Measurements from ENCODE around the gene BFSP2.

The BFSP2 gene

GRCh38 chr3:133400006-133400515, at the start of gene BFSP2:
Gene BFSP2 (plus strand): TSS chr3:133400056. CDS start chr3:133400084, 28 bp downstream.
- DNase-seq, result no peak

DNA sequence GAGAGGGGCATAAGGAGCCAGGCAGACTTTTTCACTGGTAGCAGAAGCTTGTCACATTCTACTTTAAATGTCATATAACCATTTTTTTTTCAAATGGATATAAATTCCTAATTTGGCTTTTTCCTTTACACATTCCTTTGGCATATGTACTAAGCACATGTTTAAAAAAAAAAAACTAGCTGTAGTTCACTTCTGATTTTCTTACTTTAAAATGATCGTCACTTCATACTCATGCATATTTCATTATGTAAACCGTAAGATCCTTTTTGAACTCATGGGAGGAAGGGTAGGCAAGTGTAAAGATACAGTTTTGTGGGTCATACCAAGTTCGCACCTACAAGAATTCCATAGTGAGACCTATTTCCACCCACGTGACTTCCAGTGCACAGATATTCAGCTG, 45.1 kb upstream of the BFSP2 start:
- DNase-seq, result no peak

DNA sequence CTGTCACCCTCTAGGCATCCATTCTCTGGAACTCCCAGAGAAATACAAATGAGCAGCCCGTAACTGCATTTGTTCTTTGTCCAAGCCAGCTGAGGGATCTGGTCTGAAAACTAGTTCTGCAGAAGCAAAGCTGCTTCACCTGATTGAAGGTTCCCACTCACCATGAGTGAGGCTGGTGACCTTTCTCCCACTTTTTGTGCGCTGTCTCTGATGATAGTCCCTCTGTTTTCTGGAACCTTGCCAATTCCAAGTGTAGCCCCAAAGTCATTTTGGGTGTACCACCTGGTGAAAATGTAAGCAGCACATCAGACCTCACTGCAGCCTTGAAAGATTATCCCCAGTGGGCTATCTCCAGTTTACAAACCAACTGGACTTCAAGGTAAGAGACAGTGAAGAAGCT, 39.4 kb upstream of the BFSP2 start:
- DNase-seq, result no peak

DNA sequence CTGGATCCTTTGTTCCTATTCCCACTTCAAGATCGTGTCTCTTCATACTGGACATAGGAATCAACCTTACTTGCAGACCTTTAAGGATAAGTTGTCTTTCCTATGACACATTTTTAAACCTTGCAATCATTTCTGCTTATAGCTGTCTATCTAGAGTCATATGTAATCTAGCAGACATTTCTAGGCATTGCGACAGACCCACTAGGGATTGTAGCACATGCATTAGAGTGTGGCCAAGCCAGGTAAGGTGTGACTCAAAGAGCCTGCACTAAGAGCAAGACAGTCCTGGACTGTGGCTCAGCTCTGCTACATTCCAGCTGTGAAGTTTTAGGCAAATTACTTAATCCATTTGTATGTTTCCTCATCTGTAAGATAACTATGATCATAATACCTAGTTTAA, 38.8 kb upstream of the BFSP2 start:
- no peak for DNase-seq

DNA sequence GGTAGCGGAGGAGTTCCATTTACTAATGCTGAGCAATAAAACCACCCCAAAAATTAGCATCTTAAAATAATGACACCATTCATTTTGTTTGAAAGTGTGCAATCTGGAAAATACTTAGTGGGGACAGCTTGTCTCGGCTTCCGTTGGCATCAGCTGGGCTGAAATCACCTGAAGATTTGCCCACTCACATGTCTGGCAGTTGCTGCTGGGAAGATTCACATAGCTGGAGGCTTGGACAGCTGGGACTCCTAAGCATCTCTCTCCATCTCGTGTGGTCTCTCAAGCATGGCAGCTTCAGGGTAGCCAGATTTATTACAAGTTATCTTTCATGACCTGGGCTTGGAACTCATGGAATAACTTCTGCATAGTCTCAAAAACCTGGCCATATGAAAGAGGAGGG, 38.4 kb upstream of the BFSP2 start:
- no peak for DNase-seq

GRCh38 chr3:133362539-133362938, 37.3 kb upstream of the BFSP2 start:
- DNase-seq, result peak; percentile 13

DNA sequence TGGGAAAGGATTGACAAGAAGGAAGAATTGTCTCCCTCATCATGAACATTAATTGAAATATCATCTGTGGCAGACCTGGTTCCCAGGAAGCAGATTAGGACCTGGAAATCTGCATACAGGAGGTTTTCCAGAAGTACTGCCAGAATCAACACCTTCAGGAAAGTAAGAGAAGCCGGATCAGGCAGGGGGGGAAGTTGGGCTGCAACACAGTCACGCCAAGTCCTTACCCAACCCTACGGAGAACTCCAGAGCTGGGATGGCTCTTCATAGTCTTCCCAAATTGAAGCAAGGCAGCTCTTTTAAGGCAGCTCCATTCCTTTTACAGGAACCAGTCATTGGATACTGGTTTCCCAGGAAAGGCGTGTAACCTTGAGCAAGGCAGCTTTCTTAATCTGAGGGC, 35.2 kb upstream of the BFSP2 start:
- no peak for DNase-seq

DNA sequence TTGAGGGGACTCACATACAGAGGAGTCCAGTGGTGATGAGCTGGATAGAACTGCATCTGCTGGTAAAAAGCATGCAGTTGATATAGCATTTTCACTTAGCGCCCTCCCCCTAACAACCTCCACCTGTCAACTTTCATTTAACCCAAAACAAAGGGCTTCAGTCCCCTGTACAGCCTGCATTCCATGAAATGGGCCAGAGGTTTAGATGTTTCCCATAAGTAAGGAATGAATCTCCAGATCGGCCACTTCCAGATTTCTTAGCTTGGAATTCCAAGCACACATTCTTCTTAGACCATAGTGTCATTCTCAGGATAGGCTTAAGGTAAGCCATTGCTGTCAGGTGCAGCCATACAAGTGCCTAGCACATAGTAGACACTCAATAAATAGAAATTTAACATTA, 32.9 kb upstream of the BFSP2 start:
- no peak for DNase-seq

DNA sequence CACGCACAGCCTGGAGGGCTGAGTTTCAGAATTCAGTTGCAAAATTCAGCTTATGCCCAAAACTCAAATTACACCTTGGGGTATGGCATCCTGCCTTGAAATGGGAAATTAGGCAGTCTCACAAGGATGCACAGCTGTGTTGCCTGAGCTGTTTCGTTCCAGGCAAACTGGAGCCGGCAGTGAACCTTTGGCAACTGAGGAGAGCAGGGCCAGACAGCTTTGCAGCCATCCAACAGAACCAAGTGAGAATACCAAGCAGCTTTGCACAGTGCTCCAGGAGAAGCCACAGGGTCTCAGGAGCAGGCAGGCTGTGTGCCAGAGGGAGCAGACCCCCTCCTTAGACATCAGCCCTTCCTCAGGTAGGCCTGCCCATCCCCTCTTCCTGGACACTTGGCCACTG, 32.5 kb upstream of the BFSP2 start:
- DNase-seq, result no peak

- DNase-seq, result no peak
Observed at GRCh38 chr3:133367956-133368355, 31.9 kb upstream of the BFSP2 start.

GRCh38 chr3:133368371-133369067, 31.3 kb upstream of the BFSP2 start:
- no peak for DNase-seq

GRCh38 chr3:133369068-133369440, 30.8 kb upstream of the BFSP2 start:
- DNase-seq, result no peak

DNA sequence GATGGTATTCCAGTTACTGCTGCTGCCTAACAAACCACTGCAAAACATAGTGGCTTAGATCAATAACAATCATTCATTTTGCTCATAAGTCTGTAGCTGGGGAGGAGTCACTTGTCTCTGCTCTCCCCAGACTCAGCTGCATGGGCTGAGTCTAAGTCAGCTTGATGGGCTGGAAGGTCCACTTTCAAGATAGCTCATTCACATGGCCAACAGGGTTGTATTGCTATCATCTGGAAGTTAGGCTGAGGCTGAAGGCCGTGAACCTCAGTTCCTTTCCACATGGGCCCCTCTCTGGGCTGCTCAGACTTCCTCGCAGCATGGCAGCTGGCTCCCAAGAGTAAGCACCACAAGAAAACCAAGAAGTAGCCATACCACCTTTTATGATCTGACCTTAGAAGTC, 28.7 kb upstream of the BFSP2 start:
- no peak for DNase-seq

GRCh38 chr3:133371676-133372075, 28.2 kb upstream of the BFSP2 start:
- no peak for DNase-seq

GRCh38 chr3:133374708-133375402, 25.0 kb upstream of the BFSP2 start:
- DNase-seq, result no peak

GRCh38 chr3:133375403-133375745, 24.5 kb upstream of the BFSP2 start:
- no peak for DNase-seq

- no peak for DNase-seq
Observed at GRCh38 chr3:133376810-133377209, 23.0 kb upstream of the BFSP2 start.

DNA sequence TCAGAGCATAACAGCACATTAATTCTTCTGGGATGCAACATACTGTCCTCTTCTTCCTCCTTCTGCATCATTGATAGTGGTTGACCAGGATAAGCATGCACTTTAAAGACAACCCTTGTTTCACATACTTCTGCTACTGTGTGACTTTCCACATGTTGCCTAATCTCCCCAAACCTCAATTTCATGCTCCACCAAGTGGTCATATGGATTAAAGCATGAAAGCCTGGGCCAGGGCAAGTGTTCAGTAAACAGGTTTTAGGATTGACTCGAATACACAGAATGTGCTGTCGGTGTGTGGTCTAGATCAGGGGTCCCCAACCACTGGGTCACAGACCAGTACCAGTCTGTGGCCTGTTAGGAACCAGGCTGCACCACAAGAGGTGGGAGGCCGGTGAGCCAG, 22.5 kb upstream of the BFSP2 start:
- peak; percentile 3 for DNase-seq

DNA sequence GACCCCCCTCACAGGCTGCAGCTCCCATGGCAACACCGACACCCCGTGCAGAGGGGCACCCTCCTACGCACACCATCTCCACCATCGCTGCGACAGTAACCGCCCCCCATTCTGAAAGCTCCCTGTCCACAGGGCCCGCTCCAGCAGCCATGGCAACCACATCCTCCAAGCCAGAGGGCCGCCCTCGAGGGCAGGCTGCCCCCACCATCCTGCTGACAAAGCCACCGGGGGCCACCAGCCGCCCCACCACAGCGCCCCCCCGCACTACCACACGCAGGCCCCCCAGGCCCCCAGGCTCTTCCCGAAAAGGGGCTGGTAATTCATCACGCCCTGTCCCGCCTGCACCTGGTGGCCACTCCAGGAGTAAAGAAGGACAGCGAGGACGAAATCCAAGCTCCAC, 19.9 kb upstream of the BFSP2 start:
- no peak for DNase-seq

- DNase-seq, result no peak
Observed at GRCh38 chr3:133380481-133381225, 19.2 kb upstream of the BFSP2 start.

DNA sequence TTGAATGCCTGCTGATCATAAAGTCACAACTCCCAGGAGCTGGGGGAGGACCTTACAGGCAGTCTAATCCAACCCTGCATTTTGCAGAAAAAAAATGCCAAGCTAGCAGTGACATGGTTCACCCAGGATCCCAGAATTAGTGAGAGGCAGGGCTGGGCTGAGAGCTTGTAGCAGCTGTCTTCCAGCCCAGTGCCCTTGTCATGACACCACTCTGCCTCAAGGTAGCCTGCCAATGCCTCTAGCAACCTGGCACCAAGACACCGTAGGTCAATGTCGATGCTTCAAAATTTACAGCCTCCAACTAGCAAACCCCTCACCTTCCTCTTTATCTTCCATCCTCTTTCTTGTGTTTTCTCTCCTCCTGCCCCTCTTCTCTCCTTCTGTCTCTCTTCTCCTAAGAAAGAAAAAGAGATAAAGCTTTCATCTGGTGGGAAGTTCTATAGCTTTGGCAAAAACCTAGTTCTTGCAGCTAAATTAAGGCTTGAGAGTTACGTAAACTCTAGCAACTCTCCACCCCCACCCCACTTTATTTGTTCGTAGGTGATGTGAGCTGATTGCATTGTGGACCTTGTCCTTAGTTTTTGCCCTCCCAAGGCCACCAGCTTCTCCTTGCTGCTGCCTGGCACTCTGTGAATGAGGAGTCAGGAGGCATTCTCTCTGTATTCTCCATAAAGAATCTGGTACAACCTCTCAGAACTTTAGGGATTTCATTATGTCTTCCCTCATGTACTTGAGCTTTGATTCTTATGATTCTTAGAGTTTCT, 18.3 kb upstream of the BFSP2 start:
- no peak for DNase-seq

DNA sequence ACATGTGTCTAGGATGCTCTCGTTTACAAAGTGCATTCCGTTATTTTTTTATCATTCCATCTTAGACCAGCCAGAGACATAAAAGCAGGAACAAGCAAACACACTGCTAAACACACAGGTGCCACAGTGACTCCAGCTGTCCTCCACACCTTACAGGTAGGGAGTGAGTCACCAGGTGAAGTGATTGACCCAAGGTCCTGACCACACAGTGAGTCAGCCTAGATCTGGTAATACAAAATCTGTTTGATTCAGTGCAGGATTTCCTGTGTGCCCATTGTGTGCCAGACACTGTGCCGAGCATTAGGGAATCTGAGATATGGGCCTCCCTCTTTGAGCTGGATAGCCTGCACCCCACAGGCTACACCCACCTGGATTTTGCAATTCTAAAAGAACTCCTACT, 16.7 kb upstream of the BFSP2 start:
- DNase-seq, result no peak

DNA sequence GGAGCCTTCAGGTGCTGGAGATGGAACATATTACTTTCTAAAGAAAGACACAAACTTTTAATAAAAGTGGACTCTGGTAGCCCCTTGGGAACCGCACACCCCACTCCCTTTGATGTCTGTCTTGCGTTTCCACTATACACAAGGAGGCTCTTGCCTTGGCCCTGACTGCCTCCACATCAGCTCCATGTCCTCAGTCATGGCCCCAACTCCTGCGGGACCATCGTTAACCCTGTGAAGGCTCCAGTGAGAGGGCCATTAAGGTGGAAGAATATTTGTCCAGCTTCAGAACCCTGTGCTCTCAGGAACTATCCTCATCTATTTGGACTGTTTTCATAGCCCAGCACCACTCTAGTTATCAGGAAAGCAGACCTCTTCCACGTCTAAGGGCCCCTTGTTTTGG, 16.1 kb upstream of the BFSP2 start:
- DNase-seq, result no peak

Data from NCI-H748 treated with DMSO at 0.1 percent for 48 hours (cell line).